Endothelial cell of umbilical vein (primary cell): ENCODE results near the gene CCSER2. TPM values are rescaled to one million over a fixed set of nuclear protein-coding genes. Genes with fewer than 3 reads are reported as not detected.

ENCODE experiments used
- BruUV-seq: library from RNA; stranded (reverse); fragments of 400-500 nt; replicated peaks from 2 replicates; lab custom pipeline; 2021; lab: Mats Ljungman, UMichigan
- CTCF ChIA-PET: fragments of 300-600, 350-600 bp; sonication (Branson Sonifier 250); formaldehyde crosslinking; loops from one replicate; lab custom pipeline; 2021; ENCODE audit warnings: antibody characterized with exemption, inconsistent platforms; lab: Charles Lee
- POLR2A ChIA-PET: fragments of 300-600, 350-600 bp; sonication (Branson Sonifier 250); formaldehyde crosslinking; loops from one replicate; lab custom pipeline; 2021; ENCODE audit warnings: antibody characterized with exemption, inconsistent platforms; lab: Charles Lee
- DNase-seq: peaks from one replicate; pipeline ENCODE4 v3.0.0-alpha.2; 2011; ENCODE audit warnings: low read depth, low spot score
- FAIRE-seq: peaks from 2 replicates; lab custom pipeline; 2011; peaks lifted over from hg19 to GRCh38; lab: Jason Lieb, UNC
- H2AFZ ChIP-seq: 2 replicates; pipeline ENCODE4 v1.6.0; 2012; ENCODE audit warnings: low read depth, low read length, control low read depth, inconsistent platforms
- H3K27ac ChIP-seq: 2 replicates; pipeline ENCODE4 v1.5.1; 2011; ENCODE audit warnings: low read depth, mild to moderate bottlenecking, control low read depth, low read length, moderate library complexity; ENCODE audit not compliant: insufficient read depth
- H3K27me3 ChIP-seq, 2 experiments: 2 replicates each; pipeline versions ENCODE4 v1.6.0 to v1.6.1; 2011; ENCODE audit warnings: low read length in 2 of 2, mixed read lengths in 1 of 2; ENCODE audit not compliant: control insufficient read depth in 2 of 2, insufficient read depth in 2 of 2
- H3K36me3 ChIP-seq, 2 experiments: 2 replicates in 1 of 2; 3 replicates in 1 of 2; pipeline ENCODE4 v1.5.1; 2011; ENCODE audit warnings: low read length in 2 of 2, mild to moderate bottlenecking in 1 of 2, moderate library complexity in 1 of 2; ENCODE audit not compliant: control insufficient read depth in 2 of 2, insufficient read depth in 2 of 2; ENCODE audit errors: extremely low read depth in 1 of 2
- H3K4me1 ChIP-seq: 3 replicates; pipeline ENCODE4 v1.5.1; 2011; ENCODE audit warnings: mild to moderate bottlenecking, low read length; ENCODE audit not compliant: control insufficient read depth, insufficient read depth; ENCODE audit errors: extremely low read depth
- H3K4me2 ChIP-seq: 2 replicates; pipeline ENCODE4 v1.6.1; 2011; ENCODE audit warnings: low read length, control low read depth, mixed read lengths; ENCODE audit not compliant: insufficient read depth
- H3K4me3 ChIP-seq, 3 experiments: fragments of 200-600 bp in 1 of 3; sonication (generic), shearing (Covaris generic) in 1 of 3; replicated peaks in 1 of 3; 2 replicates each; pipeline ENCODE4 v1.5.1; 2011 to 2016; ENCODE audit warnings: control low read depth in 3 of 3, low read length in 3 of 3, mild to moderate bottlenecking in 2 of 3, inconsistent platforms in 1 of 3, low read depth in 1 of 3, moderate library complexity in 1 of 3; ENCODE audit not compliant: insufficient read depth in 1 of 3
- H3K79me2 ChIP-seq: 2 replicates; pipeline ENCODE4 v1.6.0; 2012; ENCODE audit warnings: low read length, inconsistent platforms; ENCODE audit not compliant: control insufficient read depth, insufficient read depth
- H3K9ac ChIP-seq: replicated peaks from 2 replicates; pipeline ENCODE3; 2011; ENCODE audit warnings: low read length, control low read depth; ENCODE audit not compliant: insufficient read depth; ENCODE audit errors: extremely low read depth
- H3K9me1 ChIP-seq: replicated peaks from 3 replicates; pipeline ENCODE4 v1.6.0; 2011; ENCODE audit warnings: mild to moderate bottlenecking, low read length; ENCODE audit not compliant: control insufficient read depth, insufficient read depth; ENCODE audit errors: extremely low read depth
- H3K9me3 ChIP-seq: replicated peaks from 2 replicates; pipeline ENCODE4 v1.5.1; 2012; ENCODE audit warnings: low read length, inconsistent platforms; ENCODE audit not compliant: control insufficient read depth, insufficient read depth
- H4K20me1 ChIP-seq: replicated peaks from 2 replicates; pipeline ENCODE3; 2011; ENCODE audit warnings: mild to moderate bottlenecking, low read length; ENCODE audit not compliant: control insufficient read depth, insufficient read depth; ENCODE audit errors: extremely low read depth
- CTCF ChIP-seq, 2 donors: IDR thresholded peaks; 1 replicate in 1 of 2; 2 replicates in 1 of 2; pipeline ENCODE4 v1.5.1; 2011; ENCODE audit warnings: low read length in 2 of 2, mild to moderate bottlenecking in 2 of 2, moderate library complexity in 2 of 2, control low read depth in 1 of 2, inconsistent platforms in 1 of 2, low read depth in 1 of 2; ENCODE audit not compliant: insufficient read depth in 1 of 2; ENCODE audit errors: extremely low read depth in 1 of 2
- EZH2 ChIP-seq: IDR thresholded peaks from 2 replicates; pipeline ENCODE4 v1.6.1; 2012; ENCODE audit warnings: borderline replicate concordance, low read depth, mild to moderate bottlenecking, moderate library complexity, low read length, inconsistent platforms; ENCODE audit not compliant: severe bottlenecking
- FOS ChIP-seq: IDR thresholded peaks from 2 replicates; pipeline ENCODE4 v1.6.1; 2011; ENCODE audit warnings: mild to moderate bottlenecking, low read length, moderate library complexity, borderline replicate concordance; ENCODE audit not compliant: insufficient read depth
- GATA2 ChIP-seq: IDR thresholded peaks from 2 replicates; pipeline ENCODE4 v1.7.0; 2011; ENCODE audit warnings: low read depth, mild to moderate bottlenecking, moderate library complexity, mixed read lengths, low read length; ENCODE audit not compliant: insufficient read length, insufficient read depth
- JUN ChIP-seq: IDR thresholded peaks from 2 replicates; pipeline ENCODE4 v1.6.1; 2011; ENCODE audit warnings: borderline replicate concordance, low read depth; ENCODE audit not compliant: insufficient read length, insufficient read depth
- MAX ChIP-seq: IDR thresholded peaks from 2 replicates; pipeline ENCODE4 v1.6.1; 2011; ENCODE audit not compliant: insufficient read depth, insufficient read length
- MYC ChIP-seq: IDR thresholded peaks from one replicate; pipeline ENCODE4 v1.6.1; 2011; ENCODE audit warnings: mild to moderate bottlenecking, low read depth, low read length
- POLR2A ChIP-seq: IDR thresholded peaks from 2 replicates; pipeline ENCODE4 v1.6.1; 2012; ENCODE audit warnings: low read depth, mild to moderate bottlenecking, control low read depth, low read length
- POLR2AphosphoS5 ChIP-seq: IDR thresholded peaks from 2 replicates; pipeline ENCODE4 v1.6.1; 2012; ENCODE audit warnings: low read depth, mild to moderate bottlenecking, control low read depth, low read length, moderate library complexity; ENCODE audit not compliant: insufficient read depth
- dilution Hi-C: fragments of 300-500 bp; cut with MboI; formaldehyde crosslinking; loops from one replicate; pipeline ENCODE4 v1.15.0; 2019; ENCODE audit warnings: low sequenced_read_pairs; ENCODE audit not compliant: extremely low pct_ligation_motif_present
- intact Hi-C: fragments of 100-400 bp; cut with micrococcal nuclease; formaldehyde crosslinking; loops from one replicate; pipeline ENCODE4 v1.10.0; 2022
- polyA plus RNA-seq, 4 experiments: library from polyadenylated mRNA; depleted of rRNA in 3 of 4; stranded (reverse) in 3 of 4; unstranded in 1 of 4; fragments of >200 nt; gene quantifications; 2 replicates each; pipeline versions ENCODE4 v1.2.1 to v1.2.3, GENCODE V29; 2011 to 2012; ENCODE audit warnings: missing spikeins in 1 of 4
- total RNA-seq: library from RNA; stranded (reverse); gene quantifications from 2 replicates; pipeline ENCODE4 v1.2.3, GENCODE V29; 2021

CCSER2 gene
- total and polyA plus RNA-seq, 2 donors (not counting 3 experiments of a cell fraction or from before 2014, with no cell fraction given) = 14.5 to 49.3 TPM

DNA sequence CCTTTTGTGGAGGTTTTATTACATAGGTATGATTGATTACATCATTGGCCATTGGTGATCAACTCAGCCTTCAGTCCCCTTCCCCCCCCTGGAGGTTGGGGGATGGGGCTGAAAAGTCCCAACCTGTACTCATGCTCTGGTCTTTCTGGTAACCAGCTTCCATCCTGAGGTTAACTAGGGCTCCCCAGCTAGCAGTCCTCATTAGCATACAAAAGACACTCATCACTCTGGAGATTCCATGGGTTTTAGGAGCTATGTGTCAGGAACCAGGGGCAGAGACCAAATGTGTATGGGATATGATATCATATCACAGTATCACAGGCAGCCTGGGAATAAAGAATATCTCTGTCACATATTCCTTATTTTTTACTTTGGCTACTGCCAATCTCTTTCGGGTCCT lies 13.6 kb downstream of the CCSER2 start:
- no peak for TF ChIP-seq MYC
- no peak for TF ChIP-seq POLR2AphosphoS5
- TF ChIP-seq POLR2A = no peak
- no peak for TF ChIP-seq MAX
- no peak for TF ChIP-seq JUN
- TF ChIP-seq CTCF (IDR thresholded peaks at IDR 0.05; ENCODE audit: extremely low read depth in 1 of 2, insufficient read depth in 1 of 2, low read depth in 1 of 2, low read length in 2 of 2) = no peak
- no peak for TF ChIP-seq EZH2
- no peak for TF ChIP-seq FOS
- no peak for TF ChIP-seq GATA2
- intact Hi-C loops = no loop called here
- H3K27ac ChIP-seq = no peak overlapping the region
- peaks cover 12% of the 10 kb centered on the region for H3K4me1 ChIP-seq
- H3K36me3 ChIP-seq = no peaks in the 10 kb centered on the region
- H4K20me1 ChIP-seq = peaks cover 6% of the 10 kb centered on the region
- H3K79me2 ChIP-seq = peaks cover 58% of the 10 kb centered on the region
- H3K4me2 ChIP-seq = no peak overlapping the region
- H3K9ac ChIP-seq = no peak overlapping the region
- no peaks in the 10 kb centered on the region for H3K27me3 ChIP-seq
- H3K9me1 ChIP-seq = no peaks in the 10 kb centered on the region
- ChIA-PET POLR2A (no interaction called here), CTCF (interaction anchor here (1.0 to 3.1 kb wide), 7 partner anchors 10 to 195 kb away, joined by 3 to 24 read pairs (median 3); no protein-coding TSS in a partner anchor)
- no peaks in the 10 kb centered on the region for H3K9me3 ChIP-seq
- no peak overlapping the region for H2AFZ ChIP-seq
- BruUV-seq = no TSS peak
- H3K4me3 ChIP-seq = no peak overlapping the region
- no peak for FAIRE-seq
- dilution Hi-C loops = no loop called here
- DNase-seq = no peak
